Panc1 (cell line): ENCODE data around the gene LINC00632.

ENCODE experiments used
- SIN3A ChIP-seq: IDR thresholded peaks from 2 replicates; pipeline ENCODE4 v1.6.1; 2012; ENCODE audit warnings: low read depth, mild to moderate bottlenecking, low read length, moderate library complexity, borderline replicate concordance; ENCODE audit not compliant: insufficient read depth
- TF ChIP-seq, protein P1 (sequence below): fragments of 450-650 bp; IDR thresholded peaks from 2 replicates; pipeline ENCODE4 v1.5.1; 2017; ENCODE audit warnings: mild to moderate bottlenecking
- TF ChIP-seq, protein P2 (sequence below), 2 experiments: IDR thresholded peaks; 2 replicates each; pipeline ENCODE4 v1.6.1; 2011 to 2012; ENCODE audit warnings: low read depth in 2 of 2, control low read depth in 1 of 2, low read length in 1 of 2, mild to moderate bottlenecking in 1 of 2, moderate library complexity in 1 of 2; ENCODE audit not compliant: insufficient read depth in 1 of 2

DNA sequence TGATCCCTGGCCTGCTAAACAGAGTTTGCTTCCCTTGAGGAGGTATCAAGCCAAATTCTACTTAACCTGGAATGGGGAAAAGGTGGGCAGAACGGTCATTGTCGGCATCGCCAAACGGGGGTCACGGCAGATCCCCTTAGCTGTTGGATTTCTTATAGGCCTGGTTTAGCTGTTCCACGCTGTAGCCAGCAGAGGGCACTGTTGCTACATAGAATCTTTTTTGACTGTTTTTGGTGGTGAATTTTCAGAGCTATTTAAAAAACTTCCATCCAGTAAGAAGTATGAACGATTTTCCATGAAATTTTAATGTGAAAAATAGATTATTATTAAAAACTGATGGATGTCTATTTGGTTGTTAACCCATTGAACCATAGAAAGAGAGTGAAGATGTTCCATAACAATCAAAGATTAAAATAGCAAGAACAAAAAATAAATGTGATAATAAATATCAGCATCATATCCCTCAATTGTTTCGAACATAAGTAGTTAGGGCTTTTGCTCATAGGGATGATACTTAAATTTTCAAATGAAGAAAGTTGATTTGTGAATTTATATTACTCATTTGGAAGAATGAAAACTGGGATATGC, 56.6 kb downstream of the LINC00632 start:
- TF ChIP-seq, protein P1, sequence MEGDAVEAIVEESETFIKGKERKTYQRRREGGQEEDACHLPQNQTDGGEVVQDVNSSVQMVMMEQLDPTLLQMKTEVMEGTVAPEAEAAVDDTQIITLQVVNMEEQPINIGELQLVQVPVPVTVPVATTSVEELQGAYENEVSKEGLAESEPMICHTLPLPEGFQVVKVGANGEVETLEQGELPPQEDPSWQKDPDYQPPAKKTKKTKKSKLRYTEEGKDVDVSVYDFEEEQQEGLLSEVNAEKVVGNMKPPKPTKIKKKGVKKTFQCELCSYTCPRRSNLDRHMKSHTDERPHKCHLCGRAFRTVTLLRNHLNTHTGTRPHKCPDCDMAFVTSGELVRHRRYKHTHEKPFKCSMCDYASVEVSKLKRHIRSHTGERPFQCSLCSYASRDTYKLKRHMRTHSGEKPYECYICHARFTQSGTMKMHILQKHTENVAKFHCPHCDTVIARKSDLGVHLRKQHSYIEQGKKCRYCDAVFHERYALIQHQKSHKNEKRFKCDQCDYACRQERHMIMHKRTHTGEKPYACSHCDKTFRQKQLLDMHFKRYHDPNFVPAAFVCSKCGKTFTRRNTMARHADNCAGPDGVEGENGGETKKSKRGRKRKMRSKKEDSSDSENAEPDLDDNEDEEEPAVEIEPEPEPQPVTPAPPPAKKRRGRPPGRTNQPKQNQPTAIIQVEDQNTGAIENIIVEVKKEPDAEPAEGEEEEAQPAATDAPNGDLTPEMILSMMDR, result peak; percentile 86
- TF ChIP-seq, protein P2, sequence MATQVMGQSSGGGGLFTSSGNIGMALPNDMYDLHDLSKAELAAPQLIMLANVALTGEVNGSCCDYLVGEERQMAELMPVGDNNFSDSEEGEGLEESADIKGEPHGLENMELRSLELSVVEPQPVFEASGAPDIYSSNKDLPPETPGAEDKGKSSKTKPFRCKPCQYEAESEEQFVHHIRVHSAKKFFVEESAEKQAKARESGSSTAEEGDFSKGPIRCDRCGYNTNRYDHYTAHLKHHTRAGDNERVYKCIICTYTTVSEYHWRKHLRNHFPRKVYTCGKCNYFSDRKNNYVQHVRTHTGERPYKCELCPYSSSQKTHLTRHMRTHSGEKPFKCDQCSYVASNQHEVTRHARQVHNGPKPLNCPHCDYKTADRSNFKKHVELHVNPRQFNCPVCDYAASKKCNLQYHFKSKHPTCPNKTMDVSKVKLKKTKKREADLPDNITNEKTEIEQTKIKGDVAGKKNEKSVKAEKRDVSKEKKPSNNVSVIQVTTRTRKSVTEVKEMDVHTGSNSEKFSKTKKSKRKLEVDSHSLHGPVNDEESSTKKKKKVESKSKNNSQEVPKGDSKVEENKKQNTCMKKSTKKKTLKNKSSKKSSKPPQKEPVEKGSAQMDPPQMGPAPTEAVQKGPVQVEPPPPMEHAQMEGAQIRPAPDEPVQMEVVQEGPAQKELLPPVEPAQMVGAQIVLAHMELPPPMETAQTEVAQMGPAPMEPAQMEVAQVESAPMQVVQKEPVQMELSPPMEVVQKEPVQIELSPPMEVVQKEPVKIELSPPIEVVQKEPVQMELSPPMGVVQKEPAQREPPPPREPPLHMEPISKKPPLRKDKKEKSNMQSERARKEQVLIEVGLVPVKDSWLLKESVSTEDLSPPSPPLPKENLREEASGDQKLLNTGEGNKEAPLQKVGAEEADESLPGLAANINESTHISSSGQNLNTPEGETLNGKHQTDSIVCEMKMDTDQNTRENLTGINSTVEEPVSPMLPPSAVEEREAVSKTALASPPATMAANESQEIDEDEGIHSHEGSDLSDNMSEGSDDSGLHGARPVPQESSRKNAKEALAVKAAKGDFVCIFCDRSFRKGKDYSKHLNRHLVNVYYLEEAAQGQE (IDR thresholded peaks at IDR 0.05; ENCODE audit: insufficient read depth in 1 of 2, low read depth in 2 of 2, low read length in 1 of 2), result no peak
- TF ChIP-seq SIN3A, result no peak
